GM10248 (cell line): ENCODE data around the gene TEX22.
"Not testable (repeated sequence)": the region's sequence is repeated elsewhere in the genome, so short reads cannot be mapped to it uniquely, and the experiment has no call there.

Source experiments
- CTCF ChIA-PET: fragments of 300-600 bp; sonication (Branson Sonifier 250); formaldehyde crosslinking; extraction: SDS; loops from one replicate; lab custom pipeline; 2021; ENCODE audit warnings: antibody characterized with exemption; lab: Yijun Ruan, JAX
- POLR2A ChIA-PET: fragments of 350-650 bp; sonication (Branson Sonifier 250); formaldehyde crosslinking; extraction: SDS; loops from one replicate; lab custom pipeline; 2020; ENCODE audit warnings: antibody characterized with exemption; lab: Yijun Ruan, JAX
- DNase-seq: peaks from one replicate; pipeline ENCODE4 v3.0.0; 2012; ENCODE audit errors: extremely low spot score
- TF ChIP-seq, protein P1 (sequence below): IDR thresholded peaks from 2 replicates; pipeline ENCODE4 v1.5.1; 2012; ENCODE audit warnings: mild to moderate bottlenecking, low read depth; ENCODE audit errors: extremely low read depth, missing control alignments, control extremely low read depth

TEX22 gene

DNA sequence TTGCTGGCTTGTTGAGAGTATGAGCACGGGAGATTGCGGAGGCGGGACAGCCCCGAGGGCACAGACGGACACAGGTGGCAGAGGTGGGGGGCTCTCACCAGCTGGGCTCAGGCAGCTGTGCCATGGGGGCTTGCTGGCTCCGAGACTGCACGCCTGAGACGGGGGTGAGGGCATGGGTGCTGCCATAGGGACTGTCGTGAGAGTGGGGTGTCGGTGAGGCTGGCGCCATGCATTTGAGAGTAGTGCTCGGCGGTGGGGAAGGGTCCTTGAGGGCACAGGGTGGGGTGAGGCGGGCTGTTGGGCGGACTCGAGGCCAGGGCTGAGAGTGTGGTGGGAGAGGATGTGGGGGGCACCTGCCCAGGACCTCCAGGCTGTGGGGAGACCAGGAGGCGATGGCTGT, 40.7 kb upstream of the TEX22 start:
- TF ChIP-seq, protein P1, sequence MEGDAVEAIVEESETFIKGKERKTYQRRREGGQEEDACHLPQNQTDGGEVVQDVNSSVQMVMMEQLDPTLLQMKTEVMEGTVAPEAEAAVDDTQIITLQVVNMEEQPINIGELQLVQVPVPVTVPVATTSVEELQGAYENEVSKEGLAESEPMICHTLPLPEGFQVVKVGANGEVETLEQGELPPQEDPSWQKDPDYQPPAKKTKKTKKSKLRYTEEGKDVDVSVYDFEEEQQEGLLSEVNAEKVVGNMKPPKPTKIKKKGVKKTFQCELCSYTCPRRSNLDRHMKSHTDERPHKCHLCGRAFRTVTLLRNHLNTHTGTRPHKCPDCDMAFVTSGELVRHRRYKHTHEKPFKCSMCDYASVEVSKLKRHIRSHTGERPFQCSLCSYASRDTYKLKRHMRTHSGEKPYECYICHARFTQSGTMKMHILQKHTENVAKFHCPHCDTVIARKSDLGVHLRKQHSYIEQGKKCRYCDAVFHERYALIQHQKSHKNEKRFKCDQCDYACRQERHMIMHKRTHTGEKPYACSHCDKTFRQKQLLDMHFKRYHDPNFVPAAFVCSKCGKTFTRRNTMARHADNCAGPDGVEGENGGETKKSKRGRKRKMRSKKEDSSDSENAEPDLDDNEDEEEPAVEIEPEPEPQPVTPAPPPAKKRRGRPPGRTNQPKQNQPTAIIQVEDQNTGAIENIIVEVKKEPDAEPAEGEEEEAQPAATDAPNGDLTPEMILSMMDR, result no peak
- ChIA-PET POLR2A (no interaction called here), CTCF (no interaction called here)
- no peak for DNase-seq

DNA sequence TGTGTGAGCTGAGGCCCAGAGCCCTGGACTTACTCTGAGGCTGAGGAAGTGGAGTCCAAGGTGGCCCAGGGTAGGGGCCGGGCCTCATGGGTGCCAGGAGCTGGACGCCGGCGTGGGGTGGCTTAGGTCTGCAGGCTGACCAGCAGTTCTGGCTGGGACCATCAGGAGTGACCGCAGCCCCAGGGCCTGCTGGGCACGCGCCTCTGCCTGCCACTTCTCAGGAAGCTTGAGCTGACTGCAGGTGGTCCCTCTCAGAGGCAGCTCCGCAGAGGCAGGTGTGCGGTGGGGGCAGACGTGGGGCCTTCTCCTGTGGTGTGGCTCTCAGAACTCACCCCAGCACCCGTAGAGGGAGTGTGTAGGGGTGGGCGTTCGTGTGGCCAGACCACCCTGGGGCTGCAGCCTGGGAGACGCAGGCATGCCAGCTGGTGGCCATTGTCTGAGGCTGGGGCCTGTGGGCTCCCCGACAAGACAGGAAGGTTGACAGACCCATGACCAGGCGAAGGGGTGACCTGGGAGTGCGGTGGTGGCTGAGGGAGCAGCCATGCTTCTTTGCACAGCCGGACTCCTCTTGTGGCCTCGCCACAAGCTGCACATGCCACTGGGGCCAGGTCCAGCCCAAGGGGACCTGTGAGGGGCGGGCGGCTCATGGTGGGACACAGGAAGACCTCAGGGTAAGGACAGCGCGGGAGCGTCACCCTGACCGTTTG, 40.0 kb upstream of the TEX22 start:
- ChIA-PET CTCF (no interaction called here), POLR2A (no interaction called here)
- no peak for DNase-seq
- TF ChIP-seq, protein P1, result no peak

DNA sequence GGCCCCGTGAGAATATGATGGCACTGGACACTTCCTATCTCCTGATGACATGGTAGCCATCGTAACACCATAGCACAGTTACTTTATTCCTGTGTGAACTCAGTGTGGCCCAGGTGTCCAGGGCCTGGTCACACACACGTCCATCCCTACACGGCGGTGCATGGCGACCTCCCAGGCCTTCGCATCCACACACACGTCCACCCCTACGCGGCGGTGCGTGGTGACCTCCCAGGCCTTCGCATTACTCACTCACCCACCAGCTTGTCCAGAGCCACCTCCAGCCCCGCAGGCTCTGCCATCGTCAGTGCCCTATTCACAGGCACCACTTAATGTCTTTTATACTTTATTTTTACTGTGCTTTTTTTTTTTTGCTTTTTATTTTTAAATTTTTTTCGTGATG, 39.4 kb upstream of the TEX22 start:
- CTCF ChIA-PET, result no interaction called here

DNA sequence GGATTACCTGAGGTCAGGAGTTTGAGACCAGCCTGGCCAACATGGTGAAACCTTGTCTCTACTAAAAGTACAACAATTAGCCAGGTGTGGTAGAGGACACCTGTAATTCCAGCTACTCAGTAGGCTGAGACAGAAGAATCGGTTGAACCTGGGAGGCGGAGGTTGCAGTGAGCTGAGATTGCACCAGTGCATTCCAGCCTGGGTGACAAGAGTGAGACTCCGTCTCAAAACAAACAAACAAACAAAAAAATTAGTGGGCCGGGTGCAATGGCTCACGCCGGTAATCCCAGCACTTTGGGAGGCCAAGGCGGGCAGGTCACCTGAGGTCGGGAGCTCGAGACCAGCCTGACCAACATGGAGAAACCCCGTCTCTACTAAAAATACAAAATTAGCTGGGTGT, 36.9 kb upstream of the TEX22 start:
- POLR2A ChIA-PET, DNase-seq: not testable (repeated sequence)
- CTCF ChIA-PET, result interaction anchor here (2.2 to 2.4 kb wide), 3 partner anchors 9 to 128 kb away, joined by 4 to 6 read pairs (median 6); no protein-coding TSS in a partner anchor

More for the DNA sequence above, 39.4 kb upstream of the TEX22 start:
- TF ChIP-seq, protein P1, result no peak
- POLR2A ChIA-PET, result no interaction called here
- DNase-seq, result no peak

DNA sequence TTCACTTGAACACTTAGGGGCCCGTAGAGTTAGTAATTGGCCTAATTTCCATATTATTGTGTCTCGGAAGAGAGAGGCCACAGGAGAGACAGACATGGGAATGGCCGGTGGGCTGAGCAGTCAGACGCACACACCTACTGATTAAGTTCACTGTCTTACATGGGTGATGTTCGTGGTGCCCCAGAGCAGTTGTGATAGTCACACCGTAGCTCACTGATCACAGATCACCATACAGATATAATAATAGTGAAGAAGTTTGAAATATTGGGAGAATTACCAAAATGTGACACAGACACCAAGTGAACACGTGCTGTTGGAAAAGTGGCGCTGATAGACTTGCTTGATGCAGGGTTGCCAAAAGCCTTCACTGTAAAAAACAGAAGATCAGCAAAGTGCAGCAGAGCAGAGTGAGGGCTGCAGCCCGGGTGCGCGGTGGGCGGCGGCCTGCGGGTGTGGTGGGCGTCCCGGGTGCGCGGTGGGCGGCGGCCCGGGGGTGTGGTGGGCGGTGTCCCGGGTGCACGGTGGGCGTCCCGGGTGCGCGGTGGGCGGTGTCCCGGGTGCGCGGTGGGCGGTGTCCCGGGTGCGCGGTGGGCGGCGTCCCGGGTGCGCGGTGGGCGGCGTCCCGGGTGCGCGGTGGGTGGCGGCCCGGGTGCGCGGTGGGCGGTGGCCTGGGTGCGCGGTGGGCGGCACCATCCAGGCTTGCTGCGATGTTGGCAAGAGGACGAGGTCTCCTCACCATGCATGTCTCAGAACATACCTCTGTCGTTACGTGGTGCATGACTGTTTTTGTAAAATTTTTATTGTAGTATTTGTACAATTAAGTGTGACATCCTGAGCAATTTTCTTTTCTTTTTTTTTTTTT, 34.3 kb upstream of the TEX22 start:
- TF ChIP-seq, protein P1, result no peak
- CTCF ChIA-PET, result interaction anchor here (1.1 to 2.4 kb wide), 3 partner anchors 12 to 164 kb away, joined by 4 to 6 read pairs (median 4); no protein-coding TSS in a partner anchor
- DNase-seq, result no peak
- POLR2A ChIA-PET, result interaction anchor here (0.7 kb wide), 1 partner anchor 153 kb away, joined by 5 read pairs; no protein-coding TSS in a partner anchor

DNA sequence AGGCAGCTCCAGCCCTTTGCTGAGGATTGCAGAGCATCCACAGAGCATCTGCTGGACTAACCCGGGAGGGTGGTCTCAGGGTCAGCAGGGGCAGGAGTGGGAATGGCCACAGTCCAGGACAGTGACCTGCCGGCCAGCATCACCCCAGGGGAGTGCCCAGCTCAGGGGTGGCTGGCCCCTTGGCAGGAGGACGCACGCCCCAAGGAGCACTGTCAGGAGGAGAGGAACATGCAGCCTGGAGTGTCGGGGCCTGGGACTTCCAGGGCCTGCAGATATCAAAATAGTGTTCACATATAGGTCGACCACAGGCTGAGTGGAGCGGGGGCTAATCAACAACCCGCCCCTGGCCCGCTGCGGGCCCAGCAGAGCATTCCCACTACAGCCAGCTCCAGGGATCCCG, 33.2 kb upstream of the TEX22 start:
- no peak for DNase-seq
- CTCF ChIA-PET, result interaction anchor here (1.1 to 2.1 kb wide), 6 partner anchors 23 to 275 kb away, joined by 3 to 8 read pairs (median 4); no protein-coding TSS in a partner anchor
- TF ChIP-seq, protein P1, result no peak
- POLR2A ChIA-PET, result interaction anchor here (0.7 kb wide), 1 partner anchor 154 kb away, joined by 5 read pairs; no protein-coding TSS in a partner anchor

DNA sequence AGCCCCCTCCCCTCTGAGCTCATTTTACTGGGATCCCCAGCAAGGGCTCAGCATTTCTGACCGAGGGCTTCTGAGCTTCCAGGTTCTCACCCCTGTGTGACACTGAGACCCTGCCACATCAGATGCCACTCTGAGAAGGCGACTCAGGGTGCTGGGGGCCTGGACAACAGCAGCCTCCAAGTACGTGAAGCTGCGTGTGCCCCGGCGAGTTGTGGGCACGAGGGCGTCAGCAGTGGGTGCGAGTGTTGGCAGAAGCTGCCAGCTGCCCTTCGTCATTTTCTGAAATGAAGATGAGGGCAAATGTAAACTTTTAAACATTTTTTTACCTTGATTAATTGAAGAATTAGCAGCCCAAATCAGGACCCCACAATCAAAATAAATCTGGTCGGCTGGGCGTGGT, 32.7 kb upstream of the TEX22 start:
- DNase-seq, result no peak
- TF ChIP-seq, protein P1, result no peak
- ChIA-PET CTCF (interaction anchor here (1.1 to 2.1 kb wide), 5 partner anchors 23 to 275 kb away, joined by 3 to 8 read pairs (median 4); no protein-coding TSS in a partner anchor), POLR2A (no interaction called here)
